Endothelial cell of umbilical vein (primary cell): Measurements from ENCODE around the gene CST8.

Source experiments
- CTCF ChIP-seq, 2 donors: IDR thresholded peaks; 1 replicate in 1 of 2; 2 replicates in 1 of 2; pipeline ENCODE4 v1.5.1; 2011; ENCODE audit warnings: low read length in 2 of 2, mild to moderate bottlenecking in 2 of 2, moderate library complexity in 2 of 2, control low read depth in 1 of 2, inconsistent platforms in 1 of 2, low read depth in 1 of 2; ENCODE audit not compliant: insufficient read depth in 1 of 2; ENCODE audit errors: extremely low read depth in 1 of 2
- EZH2 ChIP-seq: IDR thresholded peaks from 2 replicates; pipeline ENCODE4 v1.6.1; 2012; ENCODE audit warnings: borderline replicate concordance, low read depth, mild to moderate bottlenecking, moderate library complexity, low read length, inconsistent platforms; ENCODE audit not compliant: severe bottlenecking
- GATA2 ChIP-seq: IDR thresholded peaks from 2 replicates; pipeline ENCODE4 v1.7.0; 2011; ENCODE audit warnings: low read depth, mild to moderate bottlenecking, moderate library complexity, mixed read lengths, low read length; ENCODE audit not compliant: insufficient read length, insufficient read depth
- JUN ChIP-seq: IDR thresholded peaks from 2 replicates; pipeline ENCODE4 v1.6.1; 2011; ENCODE audit warnings: borderline replicate concordance, low read depth; ENCODE audit not compliant: insufficient read length, insufficient read depth
- MAX ChIP-seq: IDR thresholded peaks from 2 replicates; pipeline ENCODE4 v1.6.1; 2011; ENCODE audit not compliant: insufficient read depth, insufficient read length
- MYC ChIP-seq: IDR thresholded peaks from one replicate; pipeline ENCODE4 v1.6.1; 2011; ENCODE audit warnings: mild to moderate bottlenecking, low read depth, low read length
- POLR2A ChIP-seq: IDR thresholded peaks from 2 replicates; pipeline ENCODE4 v1.6.1; 2012; ENCODE audit warnings: low read depth, mild to moderate bottlenecking, control low read depth, low read length
- POLR2AphosphoS5 ChIP-seq: IDR thresholded peaks from 2 replicates; pipeline ENCODE4 v1.6.1; 2012; ENCODE audit warnings: low read depth, mild to moderate bottlenecking, control low read depth, low read length, moderate library complexity; ENCODE audit not compliant: insufficient read depth

- no peak for TF ChIP-seq CTCF (IDR thresholded peaks at IDR 0.05; ENCODE audit: extremely low read depth in 1 of 2, insufficient read depth in 1 of 2, low read depth in 1 of 2, low read length in 2 of 2)
- no peak for TF ChIP-seq POLR2AphosphoS5
- TF ChIP-seq EZH2, result no peak
- no peak for TF ChIP-seq POLR2A
- TF ChIP-seq GATA2, result no peak
- TF ChIP-seq MYC, result no peak
- TF ChIP-seq MAX, result no peak
- TF ChIP-seq JUN, result no peak
Measured at GRCh38 chr20:23453549-23454543, 37.1 kb upstream of the CST8 start.
